GM21447 (cell line): ENCODE measurements around the gene MALL.
"Not testable (repeated sequence)": the region's sequence is repeated elsewhere in the genome, so short reads cannot be mapped to it uniquely, and the experiment has no call there.

ENCODE experiments used
- ATAC-seq: cut with Tn5 transposase; IDR thresholded peaks from one replicate; pipeline ENCODE4 v1.9.1; 2021; ENCODE audit not compliant: unreplicated experiment

The MALL gene

DNA sequence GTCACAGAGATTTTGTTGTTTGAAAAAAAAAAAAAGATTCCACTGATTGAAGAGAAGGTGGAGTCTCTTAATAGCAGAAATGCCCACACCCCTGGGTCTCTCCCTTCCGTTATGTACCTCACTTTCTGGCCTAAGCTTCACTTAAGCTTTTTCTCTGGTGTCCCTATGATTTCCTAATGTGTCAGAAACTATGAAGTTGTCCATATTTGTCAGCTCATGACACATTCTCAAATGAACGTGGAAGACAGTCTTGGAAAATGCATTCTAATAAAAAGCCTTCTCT lies 5.4 kb upstream of the MALL start:
- no peak for ATAC-seq

DNA sequence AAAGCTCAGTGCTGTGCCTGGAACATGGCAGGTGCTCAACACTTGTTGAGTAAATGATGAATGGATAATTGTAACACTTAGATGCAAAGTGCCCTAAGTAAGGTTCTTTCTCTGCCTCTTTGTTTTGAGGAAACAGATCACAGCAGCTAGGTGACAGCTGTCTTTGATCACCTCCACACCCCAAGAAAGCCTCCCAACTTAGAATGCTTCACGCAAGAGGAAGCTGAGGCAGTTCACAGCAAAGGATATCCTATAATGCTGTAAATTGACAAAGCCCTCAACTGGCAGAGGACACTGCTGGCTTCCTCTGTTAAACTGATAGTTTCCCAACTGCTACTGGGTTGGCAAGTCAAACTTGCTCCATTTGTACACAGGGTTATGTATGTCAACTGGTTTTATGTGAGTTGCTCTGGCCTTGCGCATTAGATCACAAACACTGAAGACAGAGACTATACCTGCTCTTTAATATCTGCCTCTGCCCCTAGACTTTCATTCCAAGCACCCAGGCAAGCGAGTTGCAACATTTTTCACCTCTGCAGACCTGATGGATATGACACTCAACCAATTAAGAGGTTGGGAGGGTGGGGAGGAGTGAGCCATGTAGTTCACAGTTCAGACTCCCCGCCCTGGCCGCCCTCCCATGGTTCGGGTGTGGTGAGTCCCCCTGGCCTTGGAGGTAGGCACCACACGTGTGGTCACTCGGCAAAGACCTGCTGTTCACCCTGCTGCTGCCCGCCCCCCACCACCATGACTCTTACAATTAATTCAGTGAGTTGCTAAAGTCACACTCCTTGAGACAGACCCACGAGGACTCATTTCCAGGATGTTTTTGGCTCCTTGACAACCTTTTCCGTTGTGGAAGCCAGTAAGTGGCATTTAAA lies 4.8 kb upstream of the MALL start:
- no peak for ATAC-seq

DNA sequence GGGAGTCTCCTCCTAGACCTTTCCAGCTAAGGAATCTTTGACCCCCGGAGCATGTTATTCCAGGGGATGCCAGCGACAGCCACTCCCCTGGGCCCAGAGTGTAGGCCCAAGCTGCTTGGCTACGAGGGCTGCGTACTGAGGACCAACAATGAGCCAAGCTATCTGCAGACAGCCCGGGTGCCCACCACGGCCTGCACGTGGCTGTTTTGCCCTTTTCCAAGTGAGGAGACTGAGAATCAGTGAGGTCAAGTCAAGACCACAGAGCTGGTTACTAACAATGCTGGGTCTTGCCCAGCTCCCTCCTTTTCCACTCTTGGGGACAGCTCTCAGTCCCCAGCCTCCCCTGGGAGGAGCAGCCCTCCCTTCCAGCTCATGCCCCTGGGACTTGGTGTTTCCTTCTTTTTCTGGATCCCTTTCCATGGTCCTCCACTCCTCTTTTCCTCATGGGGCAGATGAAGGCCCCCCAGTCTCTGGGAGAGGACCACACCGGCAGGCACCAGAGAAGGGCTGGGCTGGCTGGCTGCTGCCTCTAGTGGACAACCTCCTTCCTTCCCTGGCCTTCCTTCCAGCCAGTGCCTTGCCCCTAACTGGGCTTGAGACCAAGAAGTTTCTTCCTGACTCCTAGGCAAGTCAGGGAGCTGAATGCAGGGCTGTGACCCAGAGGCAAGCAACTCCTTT lies 550 bp upstream of the MALL start:
- no peak for ATAC-seq

DNA sequence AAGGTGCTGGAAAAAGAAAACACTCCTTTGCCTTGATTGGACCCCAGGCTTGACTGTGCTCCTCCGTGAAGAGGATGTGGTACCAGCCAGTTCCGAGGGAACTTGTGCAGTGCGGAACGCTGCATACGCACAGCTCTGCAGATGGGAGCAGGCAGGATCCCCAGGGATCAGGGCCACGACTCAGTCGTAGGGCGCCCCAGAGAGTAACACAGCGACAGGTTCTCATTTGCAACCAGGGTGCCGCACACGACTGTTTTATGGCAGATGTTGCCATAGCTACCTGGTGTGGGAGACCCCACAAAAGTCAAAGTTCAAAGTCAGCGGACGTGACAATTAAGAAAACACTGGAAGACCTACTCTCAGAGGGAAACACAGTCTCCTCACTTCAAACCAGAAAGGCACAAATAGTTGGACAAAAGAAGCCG lies 779 bp downstream of the MALL start:
- ATAC-seq: no peak

GRCh38 chr2:110113961-110114591 lies 1.5 kb downstream of the MALL start:
- no peak for ATAC-seq

DNA sequence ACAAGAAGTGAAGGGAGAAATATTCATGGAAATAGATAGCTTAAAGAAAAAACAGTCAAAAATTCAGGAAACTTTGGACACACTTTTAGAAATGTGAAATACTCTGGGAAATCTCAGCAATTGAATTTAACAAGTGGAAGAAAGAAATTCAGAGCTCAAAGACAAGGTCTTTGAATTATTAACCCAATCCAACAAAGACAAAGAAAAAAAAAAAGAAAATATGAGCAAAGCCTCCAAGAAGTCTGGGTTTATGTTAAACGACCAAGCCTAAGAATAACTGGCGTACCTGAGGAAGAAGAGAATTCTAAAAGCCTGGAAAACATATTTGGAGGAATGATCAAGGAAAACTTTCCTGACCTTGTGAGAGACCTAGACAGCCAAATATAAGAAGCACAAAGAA lies 7.3 kb downstream of the MALL start:
- ATAC-seq: not testable (repeated sequence)

DNA sequence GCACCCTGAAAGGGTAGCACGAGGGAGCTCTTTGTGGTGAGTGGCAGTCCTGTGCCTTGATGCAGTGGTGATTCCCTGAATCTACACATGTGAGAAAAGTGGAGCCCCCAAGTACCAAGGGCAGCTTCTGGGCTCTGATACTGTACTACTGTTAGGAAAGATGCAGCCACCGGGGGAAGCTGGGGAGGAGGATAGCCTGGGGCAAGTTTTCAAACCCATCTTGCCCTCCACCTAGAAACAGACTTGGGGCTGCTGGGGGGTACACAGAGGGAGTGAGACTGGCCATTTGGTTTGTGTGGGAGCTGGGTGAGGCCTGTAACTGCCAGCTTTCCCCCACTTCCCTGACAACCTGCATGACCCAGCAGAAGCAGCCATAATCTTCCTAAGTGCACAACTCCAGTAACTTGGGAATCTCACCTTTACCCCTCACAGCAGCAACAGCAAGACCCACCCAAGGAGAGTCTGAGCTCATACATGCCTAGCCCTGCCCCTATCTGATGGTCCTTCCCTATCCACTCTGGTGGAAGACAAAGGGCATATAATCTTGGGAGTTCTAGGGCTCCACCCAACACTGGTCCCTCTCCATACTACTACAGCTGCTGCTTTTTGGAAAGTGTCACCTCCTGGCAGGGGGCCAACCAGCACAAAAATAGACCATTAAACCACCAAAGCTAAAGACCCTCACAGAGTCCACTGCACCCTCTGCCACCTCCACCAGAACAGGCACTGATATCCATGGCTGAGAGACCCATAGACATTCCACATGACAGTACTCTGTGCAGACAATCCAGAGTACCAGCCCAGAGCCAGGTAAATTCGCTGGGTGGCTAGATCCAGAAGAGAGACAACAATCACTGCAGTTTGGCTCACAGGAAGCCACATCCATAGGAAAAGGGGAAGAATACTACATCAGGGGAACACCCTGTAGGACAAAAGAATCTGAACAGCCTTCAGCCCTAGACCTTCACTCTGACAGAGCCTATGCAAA lies 8.2 kb downstream of the MALL start:
- no peak for ATAC-seq

DNA sequence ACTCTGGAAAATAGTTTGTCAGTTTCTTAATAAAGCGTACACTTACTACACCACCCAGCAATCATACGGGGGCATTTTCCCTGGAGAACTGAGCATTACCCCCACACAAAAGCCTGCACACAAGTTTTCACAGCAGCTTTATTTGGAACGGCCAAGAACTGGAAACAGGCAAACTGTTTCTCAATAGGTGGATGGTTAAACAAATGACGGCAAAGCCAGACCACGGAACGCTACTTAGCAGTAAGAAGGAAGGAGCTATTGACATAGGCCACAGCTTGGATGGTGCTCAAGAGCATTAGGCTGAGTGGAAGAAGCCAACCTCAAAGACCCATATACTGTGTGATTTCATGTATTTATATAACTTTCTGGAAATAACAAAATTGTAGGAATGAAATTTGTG lies 9.0 kb downstream of the MALL start:
- no peak for ATAC-seq

DNA sequence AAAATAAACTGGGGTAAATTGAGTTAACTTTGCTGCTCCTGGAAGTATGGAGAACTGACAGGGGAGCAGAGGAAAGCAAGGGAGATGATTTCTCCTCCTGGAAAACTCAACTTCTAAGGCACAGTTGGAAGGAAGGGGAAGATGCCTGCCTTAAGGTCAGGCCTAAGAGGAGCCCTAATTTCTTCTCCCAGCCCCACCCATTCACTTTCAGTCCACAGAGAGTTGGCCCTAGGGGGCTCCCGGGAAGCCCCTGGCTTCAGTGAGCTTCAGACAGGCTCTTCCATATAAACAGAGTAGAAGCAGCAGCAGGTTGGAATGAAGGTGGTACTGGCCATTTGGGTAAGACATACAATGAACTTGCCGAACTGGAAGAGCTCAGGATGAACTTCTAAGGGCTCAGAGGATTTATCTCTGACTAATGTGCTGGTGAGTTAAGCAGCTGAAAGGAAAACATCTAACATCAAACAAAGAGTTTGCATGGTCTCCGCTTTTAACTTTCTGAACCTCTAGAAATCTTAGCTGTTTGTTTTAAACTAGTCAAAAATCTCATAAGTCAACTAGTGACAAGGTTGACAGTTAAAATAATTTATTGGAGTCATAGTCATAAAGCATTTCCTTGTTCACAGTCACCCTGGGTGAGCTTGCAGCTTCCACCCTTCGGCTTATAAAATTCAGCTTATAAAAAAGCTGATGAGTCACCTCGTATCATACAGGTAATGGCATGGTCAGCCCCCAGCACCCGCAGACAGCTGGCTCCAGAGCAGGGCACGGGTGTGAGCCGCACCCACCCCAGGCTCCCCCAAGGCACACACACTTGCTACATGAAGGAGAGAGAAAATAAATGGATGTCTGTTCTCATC lies 9.8 kb downstream of the MALL start:
- no peak for ATAC-seq

DNA sequence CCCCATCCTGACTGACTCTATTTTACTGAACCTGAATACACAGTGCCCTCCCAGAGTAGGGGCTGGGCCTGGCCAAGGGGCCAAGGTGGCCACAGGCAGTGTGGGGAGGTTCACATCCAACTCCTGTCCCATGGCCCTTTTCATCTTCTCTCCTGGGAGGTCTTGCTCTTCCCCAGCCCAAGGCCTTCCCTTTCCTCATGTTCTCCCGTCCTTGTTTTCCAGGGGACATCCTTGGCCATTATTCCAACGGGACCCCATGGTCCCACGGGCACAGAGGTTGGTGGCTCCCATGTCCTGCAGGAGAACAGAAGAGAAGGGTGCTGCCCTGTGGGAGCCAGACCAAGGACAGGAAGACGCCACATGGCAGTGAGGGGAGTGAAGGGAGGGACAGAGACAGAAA lies 10.4 kb downstream of the MALL start:
- ATAC-seq: no peak

- no peak for ATAC-seq
Measured at GRCh38 chr2:110104025-110104771, 11.4 kb downstream of the MALL start.

DNA sequence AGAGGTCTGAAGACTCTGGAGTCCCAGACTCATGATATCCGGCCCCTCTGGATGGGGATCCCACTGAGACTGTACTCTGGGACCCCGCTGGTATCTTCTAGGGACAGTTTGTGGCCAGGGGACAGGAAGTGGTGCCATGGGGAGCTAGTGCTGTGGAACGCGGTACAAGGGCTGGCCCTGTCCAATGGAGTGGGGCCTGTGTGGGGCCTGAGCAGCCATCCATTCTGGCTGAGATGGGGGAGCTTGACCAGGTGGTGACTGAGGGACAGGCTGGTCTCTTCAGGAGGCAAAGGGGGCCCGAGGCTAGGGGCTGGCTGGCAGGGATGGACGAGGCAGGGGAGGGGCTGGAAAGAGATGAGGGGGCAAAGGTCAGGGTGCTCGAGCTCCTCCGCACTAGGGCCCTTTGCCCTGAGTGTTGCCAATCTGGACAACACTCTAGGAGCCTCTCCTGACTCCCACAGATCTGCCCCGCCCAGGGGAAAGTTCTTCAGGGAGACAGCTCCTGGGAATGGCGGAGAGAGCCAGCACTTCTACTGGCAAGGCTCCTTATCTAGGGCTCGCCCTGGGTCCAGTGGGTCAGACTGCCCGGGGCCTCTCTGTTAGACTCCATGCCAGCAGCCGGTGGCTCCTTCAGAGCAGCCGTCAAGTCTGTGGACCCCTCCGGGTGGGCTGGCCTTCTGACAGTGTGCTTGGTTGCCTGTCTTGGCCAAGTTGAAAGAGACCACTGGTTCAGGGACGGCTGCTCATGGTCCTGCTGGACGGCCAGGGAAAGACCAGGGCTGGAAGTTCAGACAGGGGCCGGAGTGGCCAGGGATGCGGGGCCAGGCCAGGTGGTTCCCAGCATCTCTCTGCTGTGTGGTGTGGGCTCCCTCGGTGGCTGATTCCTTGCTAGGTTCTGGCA lies 12.3 kb downstream of the MALL start:
- ATAC-seq: no peak

DNA sequence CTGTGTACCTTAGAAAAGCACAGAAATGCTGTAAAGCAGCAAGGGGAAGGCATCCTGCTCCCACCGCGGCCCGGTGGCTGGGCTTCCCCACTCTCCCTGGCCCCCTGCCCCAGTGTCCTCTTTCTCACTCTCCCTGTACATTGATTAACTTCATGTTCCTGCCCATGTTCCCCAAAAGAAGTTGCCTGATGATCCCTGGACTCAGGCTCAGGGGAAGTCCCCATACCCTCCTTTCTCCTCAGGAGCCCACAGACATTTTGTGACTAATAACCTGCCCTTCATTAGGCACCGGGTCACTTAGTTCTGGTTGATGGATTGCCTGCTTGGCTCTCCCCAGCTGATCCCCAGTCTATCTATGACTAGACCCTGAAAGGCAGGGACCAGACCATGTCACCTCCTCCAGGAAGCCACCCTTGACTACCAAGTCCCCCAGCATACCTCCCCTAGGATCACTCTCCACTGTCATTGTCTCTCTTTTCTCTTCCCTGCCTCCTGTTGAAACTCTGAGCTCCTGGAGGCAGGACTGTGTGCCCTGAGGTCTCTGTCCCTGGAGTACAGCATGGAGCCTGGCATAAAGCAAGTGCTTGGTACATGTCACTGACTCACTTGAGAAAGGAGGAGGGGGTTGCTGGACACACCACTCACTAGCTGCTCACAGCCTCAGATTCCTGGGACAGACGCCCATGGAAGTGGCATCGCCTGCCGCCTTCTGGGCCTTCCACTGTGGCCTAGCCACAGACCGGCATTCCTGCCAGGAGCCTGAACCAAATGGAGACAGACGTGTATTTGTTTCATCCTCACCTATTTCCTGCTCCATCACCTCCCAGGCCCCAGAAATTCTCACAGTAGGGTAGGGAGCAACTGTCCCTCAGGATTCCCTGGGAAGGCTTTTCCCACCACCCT lies 13.5 kb downstream of the MALL start:
- ATAC-seq: no peak

DNA sequence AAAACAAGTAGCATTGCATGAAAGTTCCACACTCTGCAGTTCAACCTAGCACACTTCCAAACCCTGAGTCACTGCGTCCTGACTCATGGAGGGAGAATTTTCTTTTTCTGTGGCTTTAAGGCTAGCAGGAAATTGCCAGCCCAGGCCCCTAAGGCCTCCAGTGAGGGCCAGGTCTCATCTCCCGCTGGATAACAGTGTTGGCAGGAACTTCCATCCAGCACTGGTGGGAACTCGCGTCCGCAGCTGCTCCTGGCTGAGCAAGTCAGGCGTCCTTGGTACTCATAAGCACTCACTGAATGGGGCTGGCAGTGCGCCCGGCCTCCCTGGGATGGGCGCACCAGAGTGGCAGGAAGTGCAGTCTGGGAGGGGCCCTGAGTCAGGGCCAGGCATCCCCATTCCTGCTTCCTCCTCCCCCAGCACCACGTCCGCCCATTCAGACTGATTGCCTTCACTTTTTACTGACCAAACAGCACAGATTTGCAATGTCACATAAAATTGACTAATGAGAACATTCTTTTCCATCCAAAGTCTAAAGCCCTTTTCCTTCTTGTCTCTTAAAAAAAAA lies 14.3 kb downstream of the MALL start:
- peak; percentile 67 for ATAC-seq

DNA sequence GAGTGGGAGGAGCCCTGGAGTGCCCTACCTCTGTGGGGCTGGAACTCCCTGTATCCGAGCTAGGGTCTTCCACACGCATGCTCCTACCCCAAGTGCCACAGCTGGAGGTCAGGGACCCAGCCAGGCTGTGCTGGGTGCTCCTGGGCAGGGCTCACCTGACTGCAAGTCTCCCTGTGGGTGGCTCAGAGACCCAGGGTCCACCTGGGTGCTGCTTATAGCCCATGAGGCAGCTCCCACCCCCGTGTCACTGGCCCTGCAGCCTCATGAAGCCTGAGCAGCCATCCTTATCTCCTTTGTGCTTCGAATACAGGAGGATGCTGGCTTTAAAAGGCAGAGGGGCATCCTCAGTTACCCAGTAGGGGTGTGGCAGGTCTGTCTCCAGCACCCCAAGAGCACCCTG lies 14.7 kb downstream of the MALL start:
- not testable (repeated sequence) for ATAC-seq

GRCh38 chr2:110100480-110100879 lies 15.1 kb downstream of the MALL start:
- ATAC-seq: no peak
